Gastroesophageal sphincter (tissue), 4 donors: ENCODE measurements around the gene PSMD14. TPM values are rescaled to one million over a fixed set of nuclear protein-coding genes. Genes with fewer than 3 reads are reported as not detected.

Source experiments
- ATAC-seq: fragments of 150-250 bp; one replicate; pipeline ENCODE4 v1.9.1; 2016; ENCODE audit warnings: mild to moderate bottlenecking, moderate library complexity
- H3K27ac ChIP-seq, 4 donors: fragments of 200-600 bp; sonication (generic) in 3 of 4; 1 replicate in 3 of 4; 2 replicates in 1 of 4; pipeline ENCODE4 v1.5.1; 2016 to 2019
- H3K27me3 ChIP-seq: fragments of 200-600 bp; sonication (generic); one replicate; pipeline ENCODE4 v1.5.1; 2019
- H3K36me3 ChIP-seq, 2 donors: fragments of 200-600 bp; sonication (generic); one replicate each; pipeline ENCODE4 v1.5.1; 2019; ENCODE audit warnings: control low read depth in 1 of 2
- H3K4me1 ChIP-seq, 3 donors: fragments of 200-600 bp; sonication (generic); 1 replicate in 2 of 3; 2 replicates in 1 of 3; pipeline ENCODE4 v1.5.1; 2016 to 2019; ENCODE audit warnings: control low read depth in 2 of 3
- H3K4me3 ChIP-seq, 2 donors: fragments of 200-600 bp; sonication (generic); one replicate each; pipeline ENCODE4 v1.5.1; 2019; ENCODE audit warnings: mild to moderate bottlenecking in 1 of 2, moderate library complexity in 1 of 2
- H3K9me3 ChIP-seq, 3 donors: fragments of 200-600 bp; sonication (generic); one replicate each; pipeline ENCODE4 v1.5.1; 2017 to 2019; ENCODE audit warnings: control low read depth in 2 of 3
- CTCF ChIP-seq, 4 experiments: fragments of 200-600 bp in 2 of 4; fragments of 450-650 bp in 2 of 4; sonication (generic) in 1 of 4; IDR thresholded peaks; one replicate each; pipeline ENCODE4 v1.5.1; 2017 to 2019; ENCODE audit warnings: antibody characterized with exemption in 4 of 4, mild to moderate bottlenecking in 2 of 4, moderate library complexity in 2 of 4
- EP300 ChIP-seq: sonication (generic); formaldehyde crosslinking; IDR thresholded peaks from one replicate; pipeline ENCODE4 v1.6.1; 2017; ENCODE audit warnings: antibody characterized with exemption, mild to moderate bottlenecking
- POLR2A ChIP-seq, 2 donors: fragments of 450-650 bp; IDR thresholded peaks; one replicate each; pipeline ENCODE4 v1.6.1; 2017; ENCODE audit warnings: antibody characterized with exemption in 2 of 2, mild to moderate bottlenecking in 2 of 2, moderate library complexity in 1 of 2
- POLR2AphosphoS5 ChIP-seq: sonication (generic); formaldehyde crosslinking; IDR thresholded peaks from one replicate; pipeline ENCODE4 v1.6.1; 2017; ENCODE audit warnings: antibody characterized with exemption
- WGBS, 2 donors: methylation state at CpG; one replicate each; pipeline ENCODE4 v1.1.5; 2018; ENCODE audit warnings: low coverage in 1 of 2; 5-methylcytosine and 5-hydroxymethylcytosine counted together
- total RNA-seq, 4 donors: library from RNA; depleted of rRNA; stranded (reverse); fragments of >200 nt; gene quantifications; one replicate each; pipeline ENCODE4 v1.1.0, GENCODE V29; 2016

The PSMD14 gene
- total RNA-seq, 4 donors from 2014 or later: 32.3 to 46.1 (median 35.6) TPM

- TF ChIP-seq POLR2A (IDR thresholded peaks at IDR 0.05): no peak
- no peak for TF ChIP-seq EP300
- no peak for TF ChIP-seq POLR2AphosphoS5
- TF ChIP-seq CTCF (IDR thresholded peaks at IDR 0.05): no peak
- Histone ChIP-seq H3K9me3 (peaks cover 0 to 15% (median 0%) of the 10 kb centered on the region in 3 donors), H3K4me3 (peak overlapping the region in 1 of 2 donors; percentile 43), H3K27me3 (peaks cover 100% of the 10 kb centered on the region), H3K27ac (no peak overlapping the region), H3K36me3 (no peaks in the 10 kb centered on the region), H3K4me1 (peaks cover 0 to 38% (median 9%) of the 10 kb centered on the region in 3 donors)
- peak; percentile 32 for ATAC-seq
- 33% methylated on average over 4 of the region's 125 CpGs; no CpG with 5 or more reads in 1 of the 2 donors for WGBS, 2 donors
Observed at GRCh38 chr2:161423421-161424393, 115.5 kb downstream of the PSMD14 start.

GRCh38 chr2:161424394-161424769, 116.2 kb downstream of the PSMD14 start:
- H3K27ac ChIP-seq: no peak overlapping the region
- peaks cover 0 to 15% (median 0%) of the 10 kb centered on the region in 3 donors for H3K9me3 ChIP-seq
- H3K4me1 ChIP-seq: peaks cover 0 to 32% (median 5%) of the 10 kb centered on the region in 3 donors
- peak overlapping the region in 1 of 2 donors; percentile 43 for H3K4me3 ChIP-seq
- TF ChIP-seq POLR2AphosphoS5 (no peak), CTCF (IDR thresholded peaks at IDR 0.05) (no peak), POLR2A (IDR thresholded peaks at IDR 0.05) (no peak)
- ATAC-seq: no peak
- peaks cover 100% of the 10 kb centered on the region for H3K27me3 ChIP-seq
- WGBS, 2 donors: 13 to 30% methylated on average over 8 to 9 of the region's 9 CpGs
- H3K36me3 ChIP-seq: no peaks in the 10 kb centered on the region

- TF ChIP-seq POLR2A (IDR thresholded peaks at IDR 0.05) (no peak), EP300 (no peak), CTCF (IDR thresholded peaks at IDR 0.05) (no peak), POLR2AphosphoS5 (no peak)
- no peak overlapping the region for H3K27ac ChIP-seq
- no peak for ATAC-seq
- peaks cover 0 to 15% (median 0%) of the 10 kb centered on the region in 3 donors for H3K9me3 ChIP-seq
- H3K27me3 ChIP-seq: peaks cover 100% of the 10 kb centered on the region
- no peak overlapping the region for H3K4me3 ChIP-seq
- peaks cover 0 to 32% (median 5%) of the 10 kb centered on the region in 3 donors for H3K4me1 ChIP-seq
- 10 to 41% methylated on average over 2 to 4 of the region's 4 CpGs for WGBS, 2 donors
- H3K36me3 ChIP-seq: no peaks in the 10 kb centered on the region
Observed at GRCh38 chr2:161424891-161425727, 116.9 kb downstream of the PSMD14 start.

GRCh38 chr2:161425728-161426454, 117.7 kb downstream of the PSMD14 start:
- Histone ChIP-seq H3K27ac (no peak overlapping the region), H3K36me3 (no peaks in the 10 kb centered on the region), H3K4me1 (peaks cover 0 to 32% (median 5%) of the 10 kb centered on the region in 3 donors), H3K4me3 (no peak overlapping the region), H3K27me3 (peaks cover 100% of the 10 kb centered on the region), H3K9me3 (peaks cover 0 to 15% (median 0%) of the 10 kb centered on the region in 3 donors)
- no peak for ATAC-seq
- WGBS, 2 donors: 16 to 18% methylated on average over 8 to 13 of the region's 17 CpGs
- no peak for TF ChIP-seq CTCF (IDR thresholded peaks at IDR 0.05)
- no peak for TF ChIP-seq EP300
